A673 (cell line): ENCODE results near the gene GPM6B.

ENCODE experiments used
- CTCF ChIP-seq: fragments of 300-800, 200-600 bp; sonication (generic); conservative IDR thresholded peaks from 2 replicates; pipeline ENCODE4 v1.5.1; 2017; ENCODE audit warnings: low read depth, mild to moderate bottlenecking, antibody characterized with exemption, low read length, moderate library complexity, mixed read lengths
- EZH2 ChIP-seq: fragments of 200-600 bp; sonication (generic); IDR thresholded peaks from 2 replicates; pipeline ENCODE4 v1.6.1; 2017; ENCODE audit warnings: borderline replicate concordance, low read depth, mild to moderate bottlenecking, mixed read lengths, antibody characterized with exemption, low read length; ENCODE audit not compliant: poor library complexity, severe bottlenecking

- TF ChIP-seq CTCF (no peak), EZH2 (no peak)
Observed at GRCh38 chrX:13855689-13856450, 39.0 kb upstream of the GPM6B start.
